ENCODE measurements around the gene SCP2.

DNA sequence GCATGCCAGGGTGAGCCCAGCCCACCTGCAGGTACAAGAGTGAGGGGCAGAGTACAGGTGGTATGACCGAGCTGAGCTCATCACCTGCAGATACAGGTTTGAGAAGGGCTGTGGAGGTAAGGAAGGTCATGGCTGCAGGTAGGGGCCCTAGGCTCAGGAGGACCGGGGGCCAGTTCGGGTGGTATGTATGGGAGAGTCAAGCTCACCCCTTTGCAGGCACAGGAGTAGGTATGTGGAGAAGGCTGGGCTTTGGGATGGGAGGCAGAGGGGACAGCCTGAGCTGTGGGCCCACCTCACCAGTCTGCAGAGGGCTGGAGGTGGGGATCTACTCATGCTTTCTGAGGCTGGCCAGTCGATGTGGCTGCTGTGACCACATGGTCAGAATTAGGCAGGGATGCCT, 152.2 kb downstream of the SCP2 start:
- TF ChIP-seq, protein P1, sequence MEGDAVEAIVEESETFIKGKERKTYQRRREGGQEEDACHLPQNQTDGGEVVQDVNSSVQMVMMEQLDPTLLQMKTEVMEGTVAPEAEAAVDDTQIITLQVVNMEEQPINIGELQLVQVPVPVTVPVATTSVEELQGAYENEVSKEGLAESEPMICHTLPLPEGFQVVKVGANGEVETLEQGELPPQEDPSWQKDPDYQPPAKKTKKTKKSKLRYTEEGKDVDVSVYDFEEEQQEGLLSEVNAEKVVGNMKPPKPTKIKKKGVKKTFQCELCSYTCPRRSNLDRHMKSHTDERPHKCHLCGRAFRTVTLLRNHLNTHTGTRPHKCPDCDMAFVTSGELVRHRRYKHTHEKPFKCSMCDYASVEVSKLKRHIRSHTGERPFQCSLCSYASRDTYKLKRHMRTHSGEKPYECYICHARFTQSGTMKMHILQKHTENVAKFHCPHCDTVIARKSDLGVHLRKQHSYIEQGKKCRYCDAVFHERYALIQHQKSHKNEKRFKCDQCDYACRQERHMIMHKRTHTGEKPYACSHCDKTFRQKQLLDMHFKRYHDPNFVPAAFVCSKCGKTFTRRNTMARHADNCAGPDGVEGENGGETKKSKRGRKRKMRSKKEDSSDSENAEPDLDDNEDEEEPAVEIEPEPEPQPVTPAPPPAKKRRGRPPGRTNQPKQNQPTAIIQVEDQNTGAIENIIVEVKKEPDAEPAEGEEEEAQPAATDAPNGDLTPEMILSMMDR (IDR thresholded peaks at IDR 0.05) = no peak
- TF ChIP-seq POLR2A (IDR thresholded peaks at IDR 0.05) = no peak
